Coronary artery (tissue), 2 donors: ENCODE data around the gene ACO2.

Experiments used
- DNase-seq: peaks from one replicate; pipeline ENCODE4 v3.0.0-alpha.2; 2017; ENCODE audit warnings: low spot score
- H3K27ac ChIP-seq, 2 donors: fragments of 200-600 bp; sonication (generic); one replicate each; pipeline ENCODE4 v1.5.1; 2016 to 2019
- H3K4me3 ChIP-seq: fragments of 200-600 bp; sonication (generic); 2 replicates; pipeline ENCODE4 v1.5.1; 2016; ENCODE audit warnings: mild to moderate bottlenecking, moderate library complexity
- TF ChIP-seq, protein P1 (sequence below): fragments of 200-600 bp; sonication (generic); IDR thresholded peaks from one replicate; pipeline ENCODE4 v1.5.1; 2019; ENCODE audit warnings: antibody characterized with exemption

Gene ACO2

DNA sequence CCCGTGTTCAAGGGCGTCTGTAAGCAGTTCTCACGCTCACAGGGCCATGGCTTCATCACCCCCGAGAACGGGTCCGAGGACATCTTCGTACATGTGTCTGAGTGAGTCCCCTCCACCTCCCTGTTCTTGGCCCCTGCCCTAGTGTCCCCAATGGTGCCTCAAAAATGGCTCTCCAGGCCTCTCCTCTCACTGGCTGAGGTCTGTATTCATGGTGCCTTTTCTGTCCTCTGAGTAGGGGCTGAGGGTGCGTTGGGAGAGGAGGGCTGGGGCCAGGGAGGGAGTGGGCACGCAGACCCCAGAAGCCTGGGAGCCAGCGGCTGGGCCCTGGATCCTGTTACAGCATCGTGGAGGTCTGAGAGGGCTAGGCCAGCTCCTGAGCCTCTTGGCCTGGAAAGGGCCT is 104.8 kb downstream of the ACO2 start:
- Histone ChIP-seq H3K27ac (peak overlapping the region in 1 of 2 donors; percentile 65), H3K4me3 (no peak overlapping the region)
- no peak for DNase-seq
- TF ChIP-seq, protein P1, sequence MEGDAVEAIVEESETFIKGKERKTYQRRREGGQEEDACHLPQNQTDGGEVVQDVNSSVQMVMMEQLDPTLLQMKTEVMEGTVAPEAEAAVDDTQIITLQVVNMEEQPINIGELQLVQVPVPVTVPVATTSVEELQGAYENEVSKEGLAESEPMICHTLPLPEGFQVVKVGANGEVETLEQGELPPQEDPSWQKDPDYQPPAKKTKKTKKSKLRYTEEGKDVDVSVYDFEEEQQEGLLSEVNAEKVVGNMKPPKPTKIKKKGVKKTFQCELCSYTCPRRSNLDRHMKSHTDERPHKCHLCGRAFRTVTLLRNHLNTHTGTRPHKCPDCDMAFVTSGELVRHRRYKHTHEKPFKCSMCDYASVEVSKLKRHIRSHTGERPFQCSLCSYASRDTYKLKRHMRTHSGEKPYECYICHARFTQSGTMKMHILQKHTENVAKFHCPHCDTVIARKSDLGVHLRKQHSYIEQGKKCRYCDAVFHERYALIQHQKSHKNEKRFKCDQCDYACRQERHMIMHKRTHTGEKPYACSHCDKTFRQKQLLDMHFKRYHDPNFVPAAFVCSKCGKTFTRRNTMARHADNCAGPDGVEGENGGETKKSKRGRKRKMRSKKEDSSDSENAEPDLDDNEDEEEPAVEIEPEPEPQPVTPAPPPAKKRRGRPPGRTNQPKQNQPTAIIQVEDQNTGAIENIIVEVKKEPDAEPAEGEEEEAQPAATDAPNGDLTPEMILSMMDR: no peak

DNA sequence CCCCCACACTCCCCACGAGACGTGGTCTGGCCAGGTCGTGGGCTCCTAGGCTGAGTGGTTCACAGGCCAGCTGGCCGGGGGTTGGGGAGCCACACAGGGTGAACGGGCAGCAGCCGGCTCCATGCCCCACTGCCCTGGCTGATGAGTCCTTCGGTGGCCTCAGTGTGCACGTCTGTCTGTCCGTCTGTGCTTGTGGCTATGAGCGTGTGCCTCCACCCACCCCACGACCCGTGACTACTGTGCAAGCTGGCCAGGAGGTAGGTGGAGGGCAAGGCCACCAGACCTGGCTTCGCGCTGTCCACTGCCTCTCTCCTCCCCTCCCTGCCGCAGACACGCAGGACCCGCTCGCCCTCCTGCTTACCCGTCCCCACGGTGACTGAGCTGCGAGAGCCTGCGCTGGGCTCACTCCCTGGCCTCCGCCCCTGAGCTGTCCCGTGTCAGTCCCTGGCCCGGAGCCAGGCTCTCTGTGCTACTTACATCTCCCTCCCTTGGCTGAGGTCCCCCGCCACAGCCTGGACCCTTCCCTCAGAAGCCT is 106.0 kb downstream of the ACO2 start:
- TF ChIP-seq, protein P1: no peak
- H3K4me3 ChIP-seq: peak overlapping the region; percentile 40
- H3K27ac ChIP-seq: peak overlapping the region; percentile 65 to 90
- DNase-seq: no peak

DNA sequence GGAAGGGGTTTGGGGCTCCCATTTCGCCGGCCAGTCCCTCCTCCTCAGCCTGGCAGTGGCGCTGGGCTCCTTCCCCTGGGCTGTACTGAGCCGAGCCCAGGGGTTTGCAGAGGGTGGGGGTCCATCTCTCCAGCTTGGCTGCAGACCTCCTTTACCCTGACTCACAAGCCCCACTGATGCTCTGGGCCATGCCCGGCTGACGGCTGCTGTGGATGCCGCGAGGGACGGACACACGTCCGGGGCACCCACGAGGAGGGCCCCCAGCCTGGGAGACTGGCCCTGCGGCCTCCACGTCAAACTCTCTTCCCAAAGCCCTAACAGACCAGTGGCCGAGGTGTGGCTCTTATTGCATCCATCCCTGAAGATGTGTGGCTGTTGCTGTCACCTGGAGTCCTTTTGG is 106.6 kb downstream of the ACO2 start:
- no peak for DNase-seq
- TF ChIP-seq, protein P1: no peak
- peak overlapping the region; percentile 65 to 90 for H3K27ac ChIP-seq
- no peak overlapping the region for H3K4me3 ChIP-seq

DNA sequence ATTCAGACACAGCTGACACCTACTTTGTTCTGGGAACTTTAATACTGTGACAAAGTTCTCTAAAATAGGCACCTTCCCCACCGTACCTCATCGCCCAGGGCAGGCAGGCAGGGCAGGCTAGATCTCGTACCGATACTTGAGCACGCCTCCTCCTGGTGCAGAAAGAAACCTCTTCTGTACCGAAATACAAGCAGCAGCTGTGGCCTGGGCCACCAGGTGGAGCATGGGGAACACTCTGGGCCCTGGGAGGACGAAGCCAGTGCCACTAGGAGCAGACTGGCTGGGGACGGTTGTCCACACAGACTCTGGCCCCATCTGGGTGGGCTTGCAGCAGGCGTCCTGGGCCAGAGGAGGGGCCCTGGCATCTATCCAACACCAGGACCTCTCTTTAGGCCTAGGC is 108.0 kb downstream of the ACO2 start:
- TF ChIP-seq, protein P1: peak; percentile 21
- DNase-seq: no peak
- Histone ChIP-seq H3K27ac (peak overlapping the region; percentile 6 to 90), H3K4me3 (no peak overlapping the region)

- Histone ChIP-seq H3K27ac (no peak overlapping the region), H3K4me3 (no peak overlapping the region)
- TF ChIP-seq, protein P1: no peak
- no peak for DNase-seq
These were observed 109.2 kb downstream of the ACO2 start for GRCh38 chr22:41578114-41578513.
